Measurements from ENCODE around the gene USP38. TPM values are rescaled to one million over a fixed set of nuclear protein-coding genes. Genes with fewer than 3 reads are reported as not detected.

Gene USP38
- total RNA-seq, 1 donor from 2014 or later = 28.5 TPM

DNA sequence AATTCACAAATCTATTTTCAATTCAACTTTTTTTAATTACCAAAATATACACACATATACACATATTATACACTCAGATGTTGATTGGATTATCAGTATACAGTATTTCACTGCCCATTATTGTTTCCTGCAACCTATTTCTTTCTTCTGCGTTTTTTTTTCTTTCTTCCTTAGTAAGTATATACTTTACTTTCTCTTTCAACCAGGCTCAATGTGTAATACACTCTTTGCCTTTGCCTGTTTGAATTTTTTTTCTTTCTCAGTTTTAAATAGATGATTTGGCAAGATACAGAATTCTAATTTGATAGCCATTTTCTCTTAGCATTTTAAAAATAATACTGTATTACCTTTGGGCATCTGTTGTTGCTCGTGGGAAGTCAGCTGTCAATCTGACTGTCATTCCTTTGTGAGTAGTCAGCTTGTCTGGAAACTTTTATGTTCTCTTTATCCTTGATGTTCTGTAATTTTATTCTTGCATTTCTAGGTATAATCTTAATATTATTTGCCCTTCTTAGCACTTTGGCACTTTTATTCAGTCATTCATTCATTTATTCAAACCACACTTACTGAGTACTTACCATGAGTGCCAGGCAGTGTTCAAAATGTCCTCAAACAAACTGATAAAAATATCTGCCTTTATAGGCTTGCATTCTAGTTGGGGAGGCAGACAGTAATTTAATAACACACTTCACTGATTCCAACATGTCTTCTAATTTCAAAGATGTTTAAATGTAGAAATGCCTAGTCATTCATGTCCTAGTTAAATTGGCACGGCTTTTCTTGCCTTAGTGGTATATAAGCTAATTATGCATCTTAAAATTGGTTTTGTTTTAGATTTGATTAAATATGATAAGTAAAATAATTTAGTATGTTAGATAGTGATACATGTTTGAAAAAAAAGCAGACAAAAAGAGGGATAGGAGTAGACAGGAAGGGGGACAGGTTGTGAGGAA, 3.7 kb downstream of the USP38 start:
- Mint-ChIP-seq H3K4me1 (peaks cover 48% of the 10 kb centered on the region), H3K4me3 (peak overlapping the region; percentile 90), H3K27me3 (no peaks in the 10 kb centered on the region), H3K27ac (peak overlapping the region; percentile 46), H3K36me3 (ENCODE audit: low read depth) (peaks cover 51% of the 10 kb centered on the region), H3K9me3 (no peaks in the 10 kb centered on the region)
- intact Hi-C loops (cut with micrococcal nuclease) = loop anchor here (5.0 to 10.0 kb wide), 6 partner anchors 214 to 1964 kb away; partner anchors contain the start of genes IL15, INPP4B and ZNF330
- no peak for DNase-seq

DNA sequence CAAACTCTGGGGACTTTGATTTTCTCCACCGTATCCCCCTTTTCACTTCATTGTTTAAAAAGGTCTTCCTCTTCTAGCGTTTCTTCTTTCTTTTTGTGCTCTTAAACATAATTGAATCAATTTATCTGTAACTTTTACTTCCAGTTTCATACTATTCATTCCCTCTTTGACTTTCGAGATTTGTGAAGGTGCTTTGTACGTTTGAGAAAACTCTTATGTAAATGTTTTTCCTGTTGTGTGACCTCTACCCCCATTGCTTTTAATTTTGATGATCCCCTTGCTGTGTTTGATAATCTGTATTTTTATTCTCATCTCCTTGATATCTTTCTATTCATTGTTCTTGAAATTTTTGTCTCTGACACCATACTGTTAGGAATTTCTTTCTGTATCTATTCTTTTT, 4.8 kb downstream of the USP38 start:
- no peaks in the 10 kb centered on the region for H3K9me3 Mint-ChIP-seq
- peak overlapping the region; percentile 90 for H3K4me3 Mint-ChIP-seq
- DNase-seq = no peak
- no peaks in the 10 kb centered on the region for H3K27me3 Mint-ChIP-seq
- H3K27ac Mint-ChIP-seq = peak overlapping the region; percentile 52
- peaks cover 45% of the 10 kb centered on the region for H3K4me1 Mint-ChIP-seq
- H3K36me3 Mint-ChIP-seq (ENCODE audit: low read depth) = peaks cover 51% of the 10 kb centered on the region
- intact Hi-C loops (cut with micrococcal nuclease) = loop anchor here (5.0 to 10.0 kb wide), 6 partner anchors 213 to 1965 kb away; partner anchors contain the start of genes IL15, INPP4B and ZNF330

DNA sequence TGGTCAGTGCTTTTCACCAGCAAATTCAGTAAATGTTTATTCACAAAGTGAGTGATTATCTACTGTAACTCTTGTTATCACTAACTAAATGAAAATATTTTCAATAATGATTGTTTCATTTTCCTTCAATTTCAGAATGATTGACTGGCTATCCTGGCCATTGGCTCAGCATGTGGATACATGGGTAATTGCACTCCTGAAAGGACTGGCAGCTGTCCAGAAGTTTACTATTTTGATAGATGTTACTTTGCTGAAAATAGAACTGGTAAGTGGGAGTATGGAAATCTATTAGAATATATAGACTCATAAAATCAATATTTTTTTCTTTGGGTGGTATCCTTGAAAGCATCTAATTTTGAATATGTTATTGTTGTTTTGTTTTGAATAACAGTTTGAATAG, 10.9 kb downstream of the USP38 start:
- Mint-ChIP-seq H3K27ac (no peak overlapping the region), H3K27me3 (no peaks in the 10 kb centered on the region), H3K9me3 (no peaks in the 10 kb centered on the region), H3K4me1 (peaks cover 17% of the 10 kb centered on the region), H3K4me3 (no peak overlapping the region), H3K36me3 (ENCODE audit: low read depth) (peaks cover 57% of the 10 kb centered on the region)
- DNase-seq = no peak
- intact Hi-C loops (cut with micrococcal nuclease) = no loop called here

DNA sequence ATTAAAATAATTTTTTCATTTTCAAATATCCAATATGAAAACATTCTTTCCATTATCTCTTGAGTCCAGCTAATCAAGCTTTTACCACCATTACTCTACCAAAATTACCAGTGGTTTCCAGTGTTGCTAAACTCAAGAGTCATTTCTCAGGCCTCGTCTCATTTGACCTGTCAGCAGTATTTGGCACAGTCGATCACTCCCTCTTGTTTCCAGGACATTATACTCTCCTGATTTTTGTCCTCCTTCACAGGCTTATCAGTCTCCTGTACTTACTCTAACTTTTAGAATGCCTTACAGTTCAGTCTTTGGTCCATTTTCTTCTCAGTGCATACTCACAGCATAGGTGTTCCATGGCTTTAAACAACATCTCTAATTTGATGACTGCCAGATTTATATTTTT, 11.6 kb downstream of the USP38 start:
- Mint-ChIP-seq H3K27ac (no peak overlapping the region), H3K9me3 (no peaks in the 10 kb centered on the region), H3K4me3 (no peak overlapping the region), H3K27me3 (no peaks in the 10 kb centered on the region), H3K4me1 (peaks cover 12% of the 10 kb centered on the region), H3K36me3 (ENCODE audit: low read depth) (peaks cover 53% of the 10 kb centered on the region)
- intact Hi-C loops (cut with micrococcal nuclease) = no loop called here
- no peak for DNase-seq

DNA sequence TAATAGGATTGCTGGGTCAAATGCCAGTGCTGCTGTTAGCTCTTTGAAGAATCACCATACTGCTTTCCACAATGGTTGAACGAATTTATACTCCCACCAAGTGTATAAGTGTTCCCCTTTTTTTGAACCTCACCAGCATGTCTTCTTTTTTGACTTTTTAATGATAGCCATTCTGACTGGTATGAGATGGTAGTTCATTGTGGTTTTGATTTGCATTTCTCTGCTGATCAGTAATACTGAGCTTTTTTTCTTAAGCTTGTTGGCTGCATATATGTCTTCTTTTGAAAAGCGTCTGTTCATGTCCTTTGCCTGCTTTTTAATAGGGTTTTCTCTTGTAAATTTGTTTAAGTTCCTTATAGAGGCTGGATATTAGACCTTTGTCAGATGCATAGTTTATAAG, 14.8 kb downstream of the USP38 start:
- Mint-ChIP-seq H3K27me3 (no peaks in the 10 kb centered on the region), H3K27ac (no peak overlapping the region), H3K4me3 (no peak overlapping the region), H3K4me1 (peaks cover 12% of the 10 kb centered on the region), H3K9me3 (no peaks in the 10 kb centered on the region), H3K36me3 (ENCODE audit: low read depth) (peaks cover 58% of the 10 kb centered on the region)
- intact Hi-C loops (cut with micrococcal nuclease) = no loop called here
- no peak for DNase-seq

DNA sequence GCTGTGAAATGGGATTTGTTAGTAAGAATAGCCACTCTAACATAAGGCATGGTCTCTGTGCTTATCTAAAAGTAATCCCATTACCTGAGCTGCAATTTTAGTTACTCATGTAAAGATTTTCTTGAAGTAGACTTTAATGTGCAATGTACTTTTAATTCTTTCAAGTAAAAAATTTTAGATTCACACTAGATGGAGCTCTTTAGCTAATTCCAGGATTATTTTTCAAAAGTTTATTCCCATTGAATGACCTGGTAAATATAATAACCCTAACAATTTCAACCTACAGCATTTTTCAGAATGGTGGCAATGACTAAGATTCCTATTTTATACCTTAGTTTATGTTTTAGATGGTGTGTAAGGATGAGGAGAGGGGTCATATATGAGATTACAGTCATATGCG, 18.1 kb downstream of the USP38 start:
- no peak overlapping the region for H3K4me3 Mint-ChIP-seq
- no peak overlapping the region for H3K27ac Mint-ChIP-seq
- peaks cover 67% of the 10 kb centered on the region for H3K36me3 Mint-ChIP-seq (ENCODE audit: low read depth)
- no peak for DNase-seq
- H3K4me1 Mint-ChIP-seq = peaks cover 10% of the 10 kb centered on the region
- H3K27me3 Mint-ChIP-seq = no peaks in the 10 kb centered on the region
- intact Hi-C loops (cut with micrococcal nuclease) = no loop called here
- H3K9me3 Mint-ChIP-seq = no peaks in the 10 kb centered on the region

DNA sequence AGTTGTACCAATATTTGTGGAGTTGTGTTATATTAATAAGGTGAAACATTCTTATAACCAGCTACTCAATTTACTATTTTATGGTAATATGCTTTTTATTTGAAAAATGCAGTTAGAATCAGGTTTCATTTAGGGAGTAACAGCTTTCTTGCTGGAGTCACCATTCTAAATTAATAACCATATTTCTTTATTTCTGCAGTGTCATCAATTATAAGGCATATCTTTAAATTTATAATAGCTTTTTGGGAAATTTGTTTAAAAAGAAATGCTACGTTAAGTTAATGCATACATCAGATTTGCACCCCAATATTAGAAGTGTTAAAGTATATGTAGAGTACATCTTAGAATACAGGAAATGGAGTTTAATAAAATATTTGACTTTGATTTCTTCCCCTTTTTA, 18.9 kb downstream of the USP38 start:
- no peak overlapping the region for H3K27ac Mint-ChIP-seq
- intact Hi-C loops (cut with micrococcal nuclease) = no loop called here

DNA sequence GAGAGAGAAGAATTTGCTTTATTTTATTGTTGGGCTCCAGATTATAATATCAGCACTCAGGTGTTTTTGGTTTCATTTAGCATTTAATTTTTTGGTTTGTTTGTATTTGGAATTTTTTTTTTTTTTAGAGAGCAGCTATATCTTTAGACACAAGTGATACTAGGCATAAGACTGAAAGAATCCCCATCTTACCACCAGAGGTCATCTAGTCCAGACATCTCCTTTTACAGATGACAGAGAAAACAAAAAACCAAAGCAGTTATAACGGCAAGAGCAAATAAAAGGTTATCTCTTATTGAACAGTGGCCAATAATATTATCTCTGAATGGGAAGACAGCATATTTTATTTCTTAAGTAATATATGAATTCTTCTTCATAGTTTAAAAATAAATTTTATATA, 22.8 kb downstream of the USP38 start:
- H3K4me1 Mint-ChIP-seq = no peaks in the 10 kb centered on the region
- H3K27ac Mint-ChIP-seq = no peak overlapping the region
- intact Hi-C loops (cut with micrococcal nuclease) = no loop called here
- H3K9me3 Mint-ChIP-seq = no peaks in the 10 kb centered on the region
- H3K27me3 Mint-ChIP-seq = no peaks in the 10 kb centered on the region
- DNase-seq = no peak
- H3K4me3 Mint-ChIP-seq = no peak overlapping the region
- peaks cover 37% of the 10 kb centered on the region for H3K36me3 Mint-ChIP-seq (ENCODE audit: low read depth)

More for the DNA sequence above, 18.9 kb downstream of the USP38 start:
- no peaks in the 10 kb centered on the region for H3K27me3 Mint-ChIP-seq
- no peaks in the 10 kb centered on the region for H3K9me3 Mint-ChIP-seq
- H3K36me3 Mint-ChIP-seq (ENCODE audit: low read depth) = peaks cover 61% of the 10 kb centered on the region
- no peak overlapping the region for H3K4me3 Mint-ChIP-seq
- peaks cover 8% of the 10 kb centered on the region for H3K4me1 Mint-ChIP-seq
- DNase-seq = no peak

DNA sequence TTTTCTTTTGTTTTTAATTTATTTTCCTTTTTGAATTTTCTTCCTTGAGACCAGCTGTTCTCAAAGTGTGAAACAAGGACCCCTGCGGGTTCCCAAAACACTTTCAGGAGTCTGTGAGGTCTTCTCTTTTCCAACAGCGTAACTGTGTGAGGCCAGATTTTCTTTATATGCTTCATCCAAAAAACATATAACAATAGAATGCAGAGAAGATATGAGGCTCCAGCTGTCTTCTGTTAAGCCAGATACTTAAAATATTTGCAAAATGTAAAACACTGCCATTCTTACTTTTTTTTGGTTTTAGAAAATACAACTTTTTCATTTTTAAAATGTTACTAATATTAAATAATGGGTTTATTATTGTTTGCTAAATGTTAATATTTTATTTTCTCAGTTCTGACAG, 27.8 kb downstream of the USP38 start:
- Mint-ChIP-seq H3K4me1 (no peaks in the 10 kb centered on the region), H3K27ac (no peak overlapping the region), H3K27me3 (no peaks in the 10 kb centered on the region), H3K36me3 (ENCODE audit: low read depth) (peaks cover 29% of the 10 kb centered on the region), H3K4me3 (no peak overlapping the region), H3K9me3 (no peaks in the 10 kb centered on the region)
- no peak for DNase-seq
- intact Hi-C loops (cut with micrococcal nuclease) = no loop called here

DNA sequence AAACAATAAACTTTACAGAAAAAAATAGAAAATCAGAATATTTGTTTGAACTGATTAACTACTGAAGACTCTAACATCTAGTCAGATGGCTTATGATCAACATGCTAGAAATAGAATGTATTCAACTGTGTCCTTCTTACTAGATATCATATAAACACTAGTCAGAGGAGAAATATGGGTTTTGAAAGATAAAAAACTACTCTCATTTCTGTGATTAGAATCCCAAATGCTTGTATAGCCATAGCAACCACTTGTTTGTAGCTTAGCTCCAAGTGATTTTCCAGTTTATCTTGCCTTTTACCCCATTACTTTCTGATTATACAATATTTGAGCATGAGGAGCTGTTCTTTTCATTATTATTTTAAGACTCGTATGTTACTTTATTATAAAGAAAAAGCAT, 31.2 kb downstream of the USP38 start:
- H3K27me3 Mint-ChIP-seq = no peaks in the 10 kb centered on the region
- intact Hi-C loops (cut with micrococcal nuclease) = no loop called here

DNA sequence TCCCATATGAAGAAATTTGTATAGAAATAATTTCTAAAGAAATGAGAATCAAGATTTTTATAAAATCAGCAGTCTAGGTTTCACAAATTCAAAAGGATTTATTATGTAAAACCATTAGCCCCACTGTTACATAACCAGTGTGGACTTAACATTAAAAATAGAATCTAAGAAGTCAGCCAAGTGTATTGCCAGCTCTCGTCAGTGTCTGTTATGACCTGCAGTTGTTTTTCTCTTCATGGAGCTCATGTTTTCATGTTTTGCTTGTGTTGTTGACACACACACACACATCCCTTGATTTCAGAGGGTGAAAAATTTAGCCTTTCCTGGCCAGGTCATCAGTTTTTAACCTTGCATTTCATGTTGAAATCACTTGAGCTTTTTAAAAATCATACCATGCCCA, 39.5 kb downstream of the USP38 start:
- peaks cover 22% of the 10 kb centered on the region for H3K36me3 Mint-ChIP-seq (ENCODE audit: low read depth)
- H3K4me3 Mint-ChIP-seq = no peak overlapping the region
- no peaks in the 10 kb centered on the region for H3K4me1 Mint-ChIP-seq
- no peak for DNase-seq
- no peak overlapping the region for H3K27ac Mint-ChIP-seq
- intact Hi-C loops (cut with micrococcal nuclease) = no loop called here
- H3K9me3 Mint-ChIP-seq = no peaks in the 10 kb centered on the region
- no peaks in the 10 kb centered on the region for H3K27me3 Mint-ChIP-seq

More for the DNA sequence above, 31.2 kb downstream of the USP38 start:
- Mint-ChIP-seq H3K4me3 (no peak overlapping the region), H3K4me1 (peaks cover 2% of the 10 kb centered on the region), H3K9me3 (no peaks in the 10 kb centered on the region), H3K36me3 (ENCODE audit: low read depth) (peaks cover 29% of the 10 kb centered on the region), H3K27ac (no peak overlapping the region)
- DNase-seq = no peak

DNA sequence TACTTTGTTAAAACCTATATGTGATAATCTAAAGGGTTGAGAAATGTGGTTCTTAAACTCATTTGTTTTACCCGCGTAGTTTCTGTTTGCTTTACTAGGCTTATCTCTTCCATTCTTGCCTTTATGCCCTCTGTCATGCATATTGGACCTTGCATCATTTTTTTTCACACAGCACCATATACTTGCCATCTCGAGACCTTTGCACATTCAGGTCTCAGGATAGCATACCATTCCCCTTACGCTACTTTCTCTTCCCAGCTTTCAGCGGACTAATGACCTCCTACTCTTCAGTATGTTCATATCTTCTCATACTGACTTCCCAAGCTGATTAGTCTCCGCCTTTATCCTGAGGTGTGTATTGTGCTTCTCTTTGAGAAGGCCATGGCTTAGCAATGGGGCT, 40.5 kb downstream of the USP38 start:
- Mint-ChIP-seq H3K4me1 (no peaks in the 10 kb centered on the region), H3K27me3 (no peaks in the 10 kb centered on the region), H3K9me3 (no peaks in the 10 kb centered on the region), H3K36me3 (ENCODE audit: low read depth) (peaks cover 20% of the 10 kb centered on the region), H3K4me3 (no peak overlapping the region), H3K27ac (no peak overlapping the region)
- intact Hi-C loops (cut with micrococcal nuclease) = no loop called here
- no peak for DNase-seq

DNA sequence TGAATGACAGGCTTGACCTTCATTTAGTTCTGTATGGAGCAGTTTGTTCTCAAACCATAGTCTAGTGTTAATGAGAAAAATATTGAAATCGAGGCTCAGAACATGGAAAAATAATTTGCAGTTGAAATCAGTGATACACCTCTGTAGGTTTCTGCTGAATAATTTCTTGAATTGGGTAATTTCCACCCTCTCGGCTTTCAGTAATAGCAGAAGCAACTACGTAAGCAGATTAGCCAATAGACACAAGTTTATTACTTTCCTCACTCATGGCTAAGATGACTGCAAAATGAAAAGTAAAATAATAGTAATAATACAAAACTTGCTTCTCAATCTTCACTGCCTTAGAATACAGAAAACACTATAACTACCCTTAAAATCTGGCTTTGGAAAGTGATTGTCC, 46.0 kb downstream of the USP38 start:
- no peak for DNase-seq
- Mint-ChIP-seq H3K36me3 (ENCODE audit: low read depth) (peaks cover 4% of the 10 kb centered on the region), H3K27ac (no peak overlapping the region), H3K9me3 (no peaks in the 10 kb centered on the region), H3K27me3 (peaks cover 4% of the 10 kb centered on the region), H3K4me3 (no peak overlapping the region), H3K4me1 (no peaks in the 10 kb centered on the region)
- intact Hi-C loops (cut with micrococcal nuclease) = no loop called here

DNA sequence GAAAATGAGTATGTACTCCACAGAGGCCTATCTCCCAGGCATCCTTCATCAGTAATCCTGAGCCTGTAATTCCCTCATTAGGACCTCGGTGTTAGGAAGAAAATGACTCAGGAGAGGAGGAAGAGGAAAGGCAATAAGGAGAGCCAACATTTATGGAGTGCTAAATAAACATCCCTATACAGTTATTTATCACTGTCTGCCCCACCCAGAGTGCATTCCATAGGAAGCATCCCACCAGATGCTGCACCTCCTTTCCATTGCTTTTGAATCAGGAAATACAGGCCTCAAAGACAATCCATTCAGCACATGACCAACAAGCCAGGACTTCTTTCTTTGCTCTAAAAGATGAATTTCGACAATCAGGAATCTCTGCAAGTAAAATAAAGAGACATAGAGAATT, 47.6 kb downstream of the USP38 start:
- Mint-ChIP-seq H3K27me3 (peaks cover 4% of the 10 kb centered on the region), H3K4me1 (no peaks in the 10 kb centered on the region), H3K36me3 (ENCODE audit: low read depth) (no peaks in the 10 kb centered on the region), H3K27ac (no peak overlapping the region), H3K4me3 (no peak overlapping the region), H3K9me3 (no peaks in the 10 kb centered on the region)
- intact Hi-C loops (cut with micrococcal nuclease) = no loop called here
- no peak for DNase-seq
